AG08395 (cell line): ENCODE data around the gene NUMB.

Source experiments
- DNase-seq: peaks from one replicate; pipeline ENCODE4 v3.0.0; 2012; ENCODE audit warnings: mixed read lengths, low spot score

The NUMB gene

DNA sequence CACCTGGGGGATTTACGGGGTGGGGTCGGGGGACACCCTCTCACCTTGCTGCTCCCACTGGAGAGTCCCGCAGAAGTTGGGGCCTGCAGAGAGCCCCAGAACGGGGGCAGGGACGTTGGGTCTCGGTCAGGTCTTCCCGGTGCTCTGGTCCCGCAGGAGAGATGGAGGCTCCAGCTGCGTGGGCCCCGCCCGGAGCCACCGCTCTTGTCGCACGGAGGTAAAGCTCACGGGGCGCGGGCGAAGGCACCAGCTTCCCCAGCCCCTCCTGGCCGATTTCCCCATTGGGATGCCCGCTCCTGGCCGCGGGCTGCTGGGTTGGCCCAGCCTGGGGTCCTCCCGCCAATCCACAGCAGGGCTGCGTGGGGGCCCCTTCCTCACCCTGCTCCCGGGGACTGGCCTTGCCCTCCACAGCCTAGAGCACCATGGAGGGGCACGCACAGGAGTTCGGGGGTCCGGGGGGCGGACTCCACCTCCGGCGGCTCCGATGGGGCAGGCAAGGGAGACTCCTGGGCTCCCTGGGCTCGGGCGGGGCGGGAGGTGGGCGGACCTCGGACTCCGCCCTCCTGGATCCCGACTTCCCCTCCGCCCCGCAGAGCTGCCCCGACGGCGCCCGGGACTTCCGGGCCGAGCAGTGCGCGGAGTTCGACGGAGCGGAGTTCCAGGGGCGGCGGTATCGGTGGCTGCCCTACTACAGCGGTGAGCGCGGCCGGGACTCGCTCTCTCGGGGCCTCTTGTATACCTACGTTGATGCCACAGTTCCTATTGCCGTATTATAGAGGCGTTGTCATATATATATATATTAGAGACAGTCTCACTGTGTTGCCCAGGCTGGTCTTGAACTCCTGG lies 212.6 kb downstream of the NUMB start:
- peak; percentile 78 for DNase-seq

GRCh38 chr14:73244541-73245290 lies 213.6 kb downstream of the NUMB start:
- no peak for DNase-seq

GRCh38 chr14:73243748-73244147 lies 214.6 kb downstream of the NUMB start:
- no peak for DNase-seq

DNA sequence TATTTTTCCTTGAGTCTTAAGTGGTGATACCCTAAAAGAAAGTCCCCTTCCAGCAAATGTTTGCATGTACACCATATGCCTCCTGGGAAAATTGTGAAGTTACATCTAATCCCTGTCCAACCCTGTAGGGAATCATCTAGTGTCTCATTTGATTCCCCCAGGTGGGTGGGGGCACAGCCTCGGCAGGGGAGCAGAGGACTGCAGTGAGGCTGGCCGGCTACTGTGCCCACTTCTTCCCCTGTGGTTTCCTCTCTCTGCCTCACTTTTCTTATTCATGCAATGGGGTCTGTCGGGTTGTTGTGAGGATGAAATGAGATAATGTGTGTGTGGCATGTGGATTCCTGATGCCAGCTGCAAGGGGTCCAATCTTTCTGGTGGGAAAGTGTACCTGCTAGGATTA lies 215.0 kb downstream of the NUMB start:
- DNase-seq: no peak

- DNase-seq: no peak
Observed at GRCh38 chr14:73242357-73242901, 215.9 kb downstream of the NUMB start.

- no peak for DNase-seq
Observed at GRCh38 chr14:73241481-73242165, 216.7 kb downstream of the NUMB start.

DNA sequence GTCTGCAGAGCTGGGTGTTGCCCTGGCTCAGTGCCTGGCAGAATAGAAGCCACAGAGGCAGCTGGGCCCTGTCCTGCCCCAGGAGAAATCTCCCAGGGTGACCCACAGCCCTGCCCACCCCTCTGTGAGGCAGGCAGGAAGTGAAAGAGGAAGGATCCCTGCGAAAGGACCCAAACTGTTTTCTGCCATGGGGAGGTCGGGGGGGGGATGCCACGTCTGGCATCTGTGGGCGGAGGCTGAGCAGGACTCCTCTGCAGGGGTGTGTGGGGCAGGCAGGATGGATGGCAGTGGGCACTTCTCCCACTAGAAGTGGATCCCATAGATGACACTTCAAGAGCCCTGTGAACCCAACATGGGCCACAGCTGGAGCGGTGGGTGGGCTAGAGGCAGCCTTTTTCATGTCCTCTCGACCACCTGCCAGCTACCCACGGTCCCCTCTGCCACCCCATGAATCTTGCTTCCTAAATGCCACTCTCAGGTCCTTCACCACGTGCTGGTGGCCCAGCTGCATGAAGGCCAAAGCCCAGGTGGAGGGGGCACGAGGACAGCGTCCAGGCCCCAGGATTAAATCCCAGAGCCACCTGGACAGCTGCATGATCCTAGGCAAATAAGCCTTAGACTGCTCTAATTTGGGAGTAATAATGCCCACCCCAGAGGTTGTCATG lies 217.4 kb downstream of the NUMB start:
- no peak for DNase-seq

DNA sequence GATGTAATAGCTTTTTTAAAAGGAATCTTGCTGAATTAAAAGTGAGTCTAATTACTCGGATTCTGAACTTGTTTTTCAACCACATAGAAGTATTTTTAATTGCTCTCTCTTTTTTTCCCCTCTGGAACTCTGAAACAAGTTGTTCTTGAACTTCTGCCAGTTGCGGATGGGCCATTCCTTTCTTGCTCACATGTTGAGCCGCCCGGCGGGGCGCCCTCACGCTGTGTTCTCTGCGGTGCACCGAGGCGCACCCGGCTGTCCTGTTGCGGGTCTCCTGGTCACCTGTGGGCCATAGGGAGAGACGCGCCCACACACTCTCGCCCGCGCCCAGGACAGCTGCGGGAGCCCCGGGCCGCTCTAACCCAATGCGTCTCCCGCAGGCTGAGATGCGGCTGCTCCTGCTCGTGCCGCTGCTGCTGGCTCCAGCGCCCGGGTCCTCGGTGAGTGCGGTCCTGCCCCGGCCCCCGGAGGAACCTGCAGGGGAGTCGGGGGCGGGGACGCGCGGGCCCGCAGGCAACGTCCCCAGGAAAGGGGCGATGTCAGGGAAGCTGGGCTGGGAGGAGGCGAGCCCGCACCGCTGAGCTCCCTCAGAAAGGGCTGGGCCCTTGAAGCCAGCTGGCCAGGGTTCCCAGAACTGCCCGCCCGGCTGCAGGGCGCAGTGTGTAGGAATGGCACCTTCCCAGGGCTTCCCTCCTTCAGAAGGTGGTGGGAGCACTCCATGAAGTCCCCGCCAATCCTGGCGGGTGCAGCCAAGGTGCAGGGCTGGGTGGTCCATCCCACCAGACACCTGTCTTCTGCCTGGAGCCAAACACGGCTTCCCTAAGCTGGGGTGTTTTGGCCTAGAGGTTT lies 218.7 kb downstream of the NUMB start:
- peak; percentile 37 for DNase-seq

- no peak for DNase-seq
Observed at GRCh38 chr14:73238941-73239340, 219.4 kb downstream of the NUMB start.

GRCh38 chr14:73238424-73238852 lies 219.9 kb downstream of the NUMB start:
- DNase-seq: peak; percentile 65

GRCh38 chr14:73237786-73238423 lies 220.4 kb downstream of the NUMB start:
- DNase-seq: no peak

DNA sequence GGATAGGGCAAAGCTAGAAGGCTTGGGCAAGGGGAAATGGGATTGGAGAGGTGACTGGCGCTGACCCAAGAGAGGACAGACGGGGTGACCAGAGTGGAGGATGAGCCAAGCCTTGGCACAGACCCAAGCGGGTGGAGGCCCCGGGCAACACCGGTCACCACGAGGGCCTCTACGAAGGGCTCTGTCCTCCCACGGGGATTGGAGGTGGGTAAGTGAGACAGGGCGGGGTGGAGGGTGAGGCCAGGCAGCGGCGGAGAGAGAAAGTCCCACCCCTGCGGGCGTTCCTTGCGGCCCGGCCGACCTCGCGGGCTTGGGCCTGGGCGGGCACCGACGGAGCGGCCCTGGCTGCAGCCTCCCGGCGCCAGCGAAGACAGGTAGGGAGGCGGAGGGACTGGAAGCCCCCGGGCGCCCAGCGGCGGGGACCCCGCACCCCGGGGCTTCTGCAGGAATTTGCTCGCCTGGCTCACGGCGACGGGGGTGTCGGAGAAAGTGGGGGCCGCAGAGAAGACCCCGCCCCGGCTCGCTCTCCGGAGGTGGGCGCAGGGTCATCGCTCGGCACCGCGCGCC lies 221.0 kb downstream of the NUMB start, which contains the start of gene PAPLN:
TSS of gene PAPLN (plus strand) at position 288 of the 567 bp plus-strand sequence. CDS start 2,273 bp downstream, outside the sequence.
- DNase-seq: no peak

DNA sequence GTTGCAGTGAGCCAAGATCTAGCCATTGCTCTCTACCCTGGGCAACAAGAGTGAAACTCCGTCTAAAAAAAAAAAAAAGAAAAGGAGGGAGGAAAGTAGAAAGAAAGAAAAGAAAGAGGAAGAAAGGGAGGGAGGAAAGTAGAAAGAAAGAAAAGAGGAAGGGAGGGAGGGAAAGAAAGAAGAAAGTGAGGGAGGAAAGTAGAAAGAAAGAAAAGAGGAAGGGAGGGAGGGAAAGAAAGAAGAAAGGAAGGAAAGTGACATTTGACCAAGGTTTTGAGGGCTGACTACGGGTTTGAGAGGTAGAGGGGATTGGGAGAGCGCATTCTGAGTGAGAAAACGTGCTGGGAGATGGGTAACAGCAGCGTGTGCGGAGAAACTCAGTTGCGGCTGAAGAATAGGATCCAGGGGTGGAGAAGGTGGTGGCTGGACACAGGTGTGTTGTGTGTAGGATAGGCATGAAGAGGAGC lies 221.6 kb downstream of the NUMB start:
- no peak for DNase-seq

DNA sequence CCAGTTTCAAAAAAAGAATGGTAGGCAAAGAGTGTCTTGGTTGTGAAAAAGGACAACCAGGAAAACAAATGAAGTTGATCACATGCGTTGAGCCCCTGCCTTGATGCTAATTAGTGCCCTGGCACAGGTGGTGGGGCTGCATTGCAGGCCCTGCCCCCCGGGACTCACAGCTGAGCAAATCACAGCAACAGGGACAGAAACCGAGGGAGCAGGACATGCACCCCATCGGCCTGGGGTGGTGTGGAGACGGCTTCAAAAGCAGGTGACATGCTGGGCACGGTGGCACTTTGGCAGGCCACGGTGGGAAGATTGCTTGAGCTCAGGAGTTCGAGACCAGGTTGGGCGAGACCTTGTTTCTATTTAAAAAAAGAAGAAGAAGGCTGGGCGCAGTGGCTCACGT lies 222.2 kb downstream of the NUMB start:
- DNase-seq: no peak

DNA sequence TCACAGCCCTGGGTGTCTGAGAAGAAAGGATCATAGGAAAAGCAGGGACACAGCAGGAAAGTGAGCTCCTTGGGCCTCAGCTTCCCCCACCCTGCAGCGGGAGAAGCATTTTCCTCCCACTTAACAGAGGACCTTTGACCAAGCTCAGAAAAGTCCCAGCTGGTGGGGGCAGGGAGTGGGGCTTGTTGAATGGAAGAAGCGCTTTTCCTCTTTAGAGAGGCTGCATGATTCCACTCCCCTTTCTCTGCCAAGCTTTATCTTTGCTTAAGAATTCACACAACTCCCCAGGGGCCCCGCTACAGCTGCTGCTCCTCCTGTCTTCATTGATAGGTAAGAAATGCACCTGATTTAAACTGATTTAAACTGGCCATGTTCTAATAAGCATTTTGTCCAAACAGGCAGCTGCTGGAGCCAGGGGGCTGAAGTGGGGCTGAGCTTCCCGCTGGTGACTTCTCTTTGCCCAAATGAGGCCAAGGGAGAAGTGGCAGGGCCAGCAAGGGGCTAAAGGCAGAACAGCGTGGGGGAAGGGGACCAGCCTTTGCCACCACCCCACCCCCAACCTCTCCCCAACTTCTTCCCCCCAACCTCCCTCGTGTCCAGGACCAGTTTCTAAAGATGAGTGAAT lies 222.7 kb downstream of the NUMB start:
- no peak for DNase-seq

DNA sequence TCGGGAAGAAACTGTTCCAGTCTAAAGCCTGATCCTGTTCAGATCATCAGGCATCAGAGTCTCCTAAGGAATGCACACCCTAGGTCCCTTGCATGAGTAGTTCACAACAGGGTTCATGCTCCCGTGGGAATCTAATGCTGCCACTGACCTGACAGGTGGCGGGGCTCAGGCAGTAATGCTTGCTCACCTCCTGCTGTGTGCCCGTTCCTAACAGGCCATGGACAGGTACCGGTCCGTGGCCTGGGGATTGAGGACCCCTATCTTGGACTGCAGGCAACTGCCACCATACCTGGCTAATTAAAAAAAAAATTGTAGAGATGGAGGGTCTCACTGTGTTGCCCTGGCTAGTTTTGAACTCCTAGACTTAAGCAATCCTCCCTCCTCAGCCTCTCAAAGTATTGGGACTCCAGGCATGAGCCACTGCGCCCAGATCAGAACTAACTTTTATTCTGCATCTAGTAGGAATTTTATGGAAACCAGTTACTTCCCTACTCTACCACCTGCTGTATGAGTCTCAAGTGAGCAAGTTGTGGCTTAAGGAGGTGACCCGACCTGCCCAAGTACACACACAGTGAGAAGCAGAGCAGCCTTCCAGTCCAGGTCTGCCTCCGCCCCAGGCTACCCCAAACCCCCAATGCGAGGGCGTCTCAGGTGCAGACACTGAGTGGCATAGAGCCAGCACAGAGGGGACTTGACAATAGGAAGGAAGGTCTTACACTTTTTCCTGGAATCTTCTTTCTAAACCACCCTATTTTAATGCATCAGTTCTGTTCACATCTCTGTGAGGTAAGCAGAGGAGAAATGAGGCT lies 223.6 kb downstream of the NUMB start:
- DNase-seq: no peak

GRCh38 chr14:73234029-73234428 lies 224.3 kb downstream of the NUMB start:
- DNase-seq: no peak

- no peak for DNase-seq
Observed at GRCh38 chr14:73233564-73233963, 224.8 kb downstream of the NUMB start.
